A673 (cell line): ENCODE measurements around the gene MCM3. TPM values are rescaled to one million over a fixed set of nuclear protein-coding genes. Genes with fewer than 3 reads are reported as not detected.

ENCODE experiments used
- BruUV-seq: library from RNA; stranded (reverse); fragments of 400-500 nt; replicated peaks from 2 replicates; lab custom pipeline; 2021; lab: Mats Ljungman, UMichigan
- CTCF ChIA-PET: fragments of 300-600 bp; sonication (Branson Sonifier 250); formaldehyde crosslinking; loops from one replicate; lab custom pipeline; 2022; ENCODE audit warnings: antibody characterized with exemption; lab: Charles Lee
- POLR2A ChIA-PET: fragments of 300-600 bp; sonication (Branson Sonifier 250); formaldehyde crosslinking; loops from one replicate; lab custom pipeline; 2022; ENCODE audit warnings: antibody characterized with exemption; ENCODE audit not compliant: low non-redundant PET; lab: Charles Lee
- DNase-seq: peaks from one replicate; pipeline ENCODE4 v3.0.0-alpha.2; 2015; ENCODE audit warnings: low spot score
- H3K27ac ChIP-seq: fragments of 200-600 bp; sonication (generic); 2 replicates; pipeline ENCODE4 v1.5.1; 2016; ENCODE audit warnings: mixed run types, low read depth, mild to moderate bottlenecking, mixed read lengths, antibody characterized with exemption, low read length; ENCODE audit not compliant: poor library complexity, severe bottlenecking
- H3K27me3 ChIP-seq: fragments of 200-600 bp; sonication (generic); replicated peaks from 2 replicates; pipeline ENCODE4 v1.6.1; 2017; ENCODE audit warnings: mixed run types, low read depth, mild to moderate bottlenecking, mixed read lengths, antibody characterized with exemption, low read length; ENCODE audit not compliant: insufficient read depth, poor library complexity
- H3K36me3 ChIP-seq: fragments of 200-600 bp; sonication (generic); 2 replicates; pipeline ENCODE4 v1.6.1; 2016; ENCODE audit warnings: mixed run types, mild to moderate bottlenecking, mixed read lengths, antibody characterized with exemption, low read length; ENCODE audit not compliant: insufficient read depth, poor library complexity, severe bottlenecking
- H3K4me1 ChIP-seq: fragments of 200-600 bp; sonication (generic); 2 replicates; pipeline ENCODE4 v1.6.1; 2017; ENCODE audit warnings: mixed run types, mild to moderate bottlenecking, mixed read lengths, antibody characterized with exemption, low read length; ENCODE audit not compliant: insufficient read depth, poor library complexity, severe bottlenecking
- H3K4me3 ChIP-seq: fragments of 200-600 bp; sonication (generic); 2 replicates; pipeline ENCODE4 v1.5.1; 2016; ENCODE audit warnings: low read depth, mixed run types, mild to moderate bottlenecking, mixed read lengths, low read length; ENCODE audit not compliant: poor library complexity, severe bottlenecking
- H3K9me3 ChIP-seq: fragments of 200-600 bp; sonication (generic); 2 replicates; pipeline ENCODE4 v1.6.1; 2016; ENCODE audit warnings: mixed run types, low read depth, mild to moderate bottlenecking, mixed read lengths, antibody characterized with exemption, low read length; ENCODE audit not compliant: poor library complexity, severe bottlenecking
- EZH2 ChIP-seq: fragments of 200-600 bp; sonication (generic); IDR thresholded peaks from 2 replicates; pipeline ENCODE4 v1.6.1; 2017; ENCODE audit warnings: borderline replicate concordance, low read depth, mild to moderate bottlenecking, mixed read lengths, antibody characterized with exemption, low read length; ENCODE audit not compliant: poor library complexity, severe bottlenecking
- intact Hi-C: fragments of 100-400 bp; cut with micrococcal nuclease; formaldehyde crosslinking; loops from one replicate; pipeline ENCODE4 v1.10.0; 2022; ENCODE audit not compliant: unreplicated experiment
- total RNA-seq: library from RNA; stranded (reverse); gene quantifications from 2 replicates; pipeline ENCODE4 v1.2.3, GENCODE V29; 2021
- TF ChIP-seq, protein P1 (sequence below): fragments of 300-800, 200-600 bp; sonication (generic); conservative IDR thresholded peaks from 2 replicates; pipeline ENCODE4 v1.5.1; 2017; ENCODE audit warnings: low read depth, mild to moderate bottlenecking, antibody characterized with exemption, low read length, moderate library complexity, mixed read lengths

The MCM3 gene
- total RNA-seq, 1 experiment from 2014 or later = 233 TPM

DNA sequence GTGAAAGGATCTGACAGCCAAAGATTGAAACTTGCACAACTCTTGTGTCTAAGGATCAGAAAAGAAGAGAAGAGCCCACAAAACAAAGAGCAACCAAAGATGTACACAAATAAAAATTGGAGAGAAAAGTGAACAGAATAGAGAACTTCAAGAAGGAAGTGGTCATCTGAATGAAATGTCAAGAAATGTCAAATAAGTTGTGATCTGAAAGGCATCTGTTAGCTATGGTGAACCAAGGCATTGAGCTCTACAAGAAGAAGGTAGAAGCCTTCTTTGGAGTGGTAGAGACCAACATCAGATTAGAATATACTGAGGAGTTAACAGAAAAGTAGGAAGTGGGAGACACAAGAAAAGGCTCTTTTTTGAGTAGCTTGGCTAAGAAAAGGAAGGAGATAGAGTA lies 68.8 kb downstream of the MCM3 start:
- no peaks in the 10 kb centered on the region for H3K9me3 ChIP-seq
- no peaks in the 10 kb centered on the region for H3K27me3 ChIP-seq
- H3K36me3 ChIP-seq = no peaks in the 10 kb centered on the region
- H3K4me1 ChIP-seq = no peaks in the 10 kb centered on the region
- DNase-seq = no peak
- CTCF ChIA-PET = no interaction called here
- POLR2A ChIA-PET = interaction anchor here (0.6 kb wide), 1 partner anchor 10 kb away, joined by 3 read pairs; no protein-coding TSS in a partner anchor
- no TSS peak for BruUV-seq
- intact Hi-C loops = no loop called here
- H3K4me3 ChIP-seq = no peak overlapping the region
- TF ChIP-seq EZH2 = no peak
- TF ChIP-seq, protein P1, sequence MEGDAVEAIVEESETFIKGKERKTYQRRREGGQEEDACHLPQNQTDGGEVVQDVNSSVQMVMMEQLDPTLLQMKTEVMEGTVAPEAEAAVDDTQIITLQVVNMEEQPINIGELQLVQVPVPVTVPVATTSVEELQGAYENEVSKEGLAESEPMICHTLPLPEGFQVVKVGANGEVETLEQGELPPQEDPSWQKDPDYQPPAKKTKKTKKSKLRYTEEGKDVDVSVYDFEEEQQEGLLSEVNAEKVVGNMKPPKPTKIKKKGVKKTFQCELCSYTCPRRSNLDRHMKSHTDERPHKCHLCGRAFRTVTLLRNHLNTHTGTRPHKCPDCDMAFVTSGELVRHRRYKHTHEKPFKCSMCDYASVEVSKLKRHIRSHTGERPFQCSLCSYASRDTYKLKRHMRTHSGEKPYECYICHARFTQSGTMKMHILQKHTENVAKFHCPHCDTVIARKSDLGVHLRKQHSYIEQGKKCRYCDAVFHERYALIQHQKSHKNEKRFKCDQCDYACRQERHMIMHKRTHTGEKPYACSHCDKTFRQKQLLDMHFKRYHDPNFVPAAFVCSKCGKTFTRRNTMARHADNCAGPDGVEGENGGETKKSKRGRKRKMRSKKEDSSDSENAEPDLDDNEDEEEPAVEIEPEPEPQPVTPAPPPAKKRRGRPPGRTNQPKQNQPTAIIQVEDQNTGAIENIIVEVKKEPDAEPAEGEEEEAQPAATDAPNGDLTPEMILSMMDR = no peak
- H3K27ac ChIP-seq = no peak overlapping the region

Other genes with a start within 250 kb of the MCM3 start
- gene PKHD1, start 197.1 kb downstream of the MCM3 start, total RNA-seq = 0.31 and 0.43 TPM in 2 replicates
- gene IL17A, start 98.4 kb downstream of the MCM3 start, total RNA-seq = not detected in 2 replicates
- not detected in 2 replicates for gene IL17F, start 40.2 kb downstream of the MCM3 start, total RNA-seq
- gene PAQR8, start 77.4 kb upstream of the MCM3 start, total RNA-seq = 1.5 and 3.8 TPM in 2 replicates
- 16.9 and 25.7 TPM in 2 replicates for gene EFHC1, start 135.6 kb upstream of the MCM3 start, total RNA-seq